Measurements from ENCODE around the gene DELE1.

The DELE1 gene

GRCh38 chr5:141989720-141990119 lies 66.0 kb downstream of the DELE1 start:
- no peak for TF ChIP-seq MYC (IDR thresholded peaks at IDR 0.05; ENCODE audit: low read depth, low read length)
- no peak for TF ChIP-seq CTCF (IDR thresholded peaks at IDR 0.05; ENCODE audit: low read depth, low read length)
- no peak for TF ChIP-seq MAX (IDR thresholded peaks at IDR 0.05; ENCODE audit: low read depth, low read length)
- no peak for TF ChIP-seq POLR2A (IDR thresholded peaks at IDR 0.05; ENCODE audit: extremely low read depth, insufficient read length)
- no peak for DNase-seq (ENCODE audit: low read depth)
- no peak overlapping the region for H3K4me3 ChIP-seq (ENCODE audit: low read depth, low read length)

Measured in NB4 (cell line).